KMS-11 (cell line): Measurements from ENCODE around the gene ZNF668.

ENCODE experiments used
- H2AFZ ChIP-seq: fragments of 200-600 bp; sonication (generic); 2 replicates; pipeline ENCODE4 v1.6.1; 2016; ENCODE audit warnings: antibody characterized with exemption, mixed run types, low read depth
- H3K27ac ChIP-seq: fragments of 200-600 bp; sonication (generic); 2 replicates; pipeline ENCODE4 v1.6.1; 2016; ENCODE audit warnings: mild to moderate bottlenecking, mixed run types
- H3K27me3 ChIP-seq: fragments of 200-600 bp; sonication (generic); 2 replicates; pipeline ENCODE4 v1.6.1; 2017; ENCODE audit warnings: mild to moderate bottlenecking, low read depth, mixed run types, moderate library complexity; ENCODE audit not compliant: insufficient read depth
- H3K36me3 ChIP-seq: fragments of 200-600 bp; sonication (generic); 2 replicates; pipeline ENCODE4 v1.6.1; 2017; ENCODE audit warnings: mild to moderate bottlenecking, mixed run types; ENCODE audit not compliant: insufficient read depth
- H3K4me1 ChIP-seq: fragments of 200-600 bp; sonication (generic); 2 replicates; pipeline ENCODE4 v1.6.1; 2016; ENCODE audit warnings: mild to moderate bottlenecking, low read depth, mixed run types; ENCODE audit not compliant: poor library complexity, severe bottlenecking
- H3K4me2 ChIP-seq: fragments of 200-600 bp; sonication (generic); 2 replicates; pipeline ENCODE4 v1.7.0; 2016; ENCODE audit warnings: mild to moderate bottlenecking, mixed run types
- H3K4me3 ChIP-seq: fragments of 200-600 bp; sonication (generic); IDR thresholded peaks from 2 replicates; pipeline ENCODE4 v1.6.1; 2017; ENCODE audit warnings: low read depth, low read length, mixed read lengths; ENCODE audit not compliant: insufficient read depth
- H3K79me2 ChIP-seq: fragments of 200-600 bp; sonication (generic); 2 replicates; pipeline ENCODE4 v1.6.1; 2016; ENCODE audit warnings: low read depth, mixed run types; ENCODE audit not compliant: insufficient read depth
- H3K9ac ChIP-seq: fragments of 200-600 bp; sonication (generic); 2 replicates; pipeline ENCODE4 v1.6.1; 2016; ENCODE audit warnings: mild to moderate bottlenecking, mixed run types
- H4K20me1 ChIP-seq: fragments of 200-600 bp; sonication (generic); 2 replicates; pipeline ENCODE4 v1.6.1; 2016; ENCODE audit warnings: mild to moderate bottlenecking, mixed run types; ENCODE audit not compliant: insufficient read depth
- TF ChIP-seq, protein P1 (sequence below): fragments of 200-600 bp; sonication (generic); conservative IDR thresholded peaks from 2 replicates; pipeline ENCODE4 v1.6.1; 2017; ENCODE audit warnings: low read depth, mild to moderate bottlenecking, antibody characterized with exemption, low read length, moderate library complexity, mixed read lengths

ZNF668 gene

GRCh38 chr16:31055613-31056012, 18.4 kb downstream of the ZNF668 start:
- Histone ChIP-seq H3K4me2 (no peak overlapping the region), H3K27me3 (no peaks in the 10 kb centered on the region), H3K27ac (no peak overlapping the region), H3K79me2 (no peaks in the 10 kb centered on the region), H3K4me3 (no peak overlapping the region), H3K36me3 (no peaks in the 10 kb centered on the region), H2AFZ (no peak overlapping the region), H3K4me1 (peaks cover 8% of the 10 kb centered on the region), H3K9ac (no peak overlapping the region), H4K20me1 (no peaks in the 10 kb centered on the region)
- TF ChIP-seq, protein P1, sequence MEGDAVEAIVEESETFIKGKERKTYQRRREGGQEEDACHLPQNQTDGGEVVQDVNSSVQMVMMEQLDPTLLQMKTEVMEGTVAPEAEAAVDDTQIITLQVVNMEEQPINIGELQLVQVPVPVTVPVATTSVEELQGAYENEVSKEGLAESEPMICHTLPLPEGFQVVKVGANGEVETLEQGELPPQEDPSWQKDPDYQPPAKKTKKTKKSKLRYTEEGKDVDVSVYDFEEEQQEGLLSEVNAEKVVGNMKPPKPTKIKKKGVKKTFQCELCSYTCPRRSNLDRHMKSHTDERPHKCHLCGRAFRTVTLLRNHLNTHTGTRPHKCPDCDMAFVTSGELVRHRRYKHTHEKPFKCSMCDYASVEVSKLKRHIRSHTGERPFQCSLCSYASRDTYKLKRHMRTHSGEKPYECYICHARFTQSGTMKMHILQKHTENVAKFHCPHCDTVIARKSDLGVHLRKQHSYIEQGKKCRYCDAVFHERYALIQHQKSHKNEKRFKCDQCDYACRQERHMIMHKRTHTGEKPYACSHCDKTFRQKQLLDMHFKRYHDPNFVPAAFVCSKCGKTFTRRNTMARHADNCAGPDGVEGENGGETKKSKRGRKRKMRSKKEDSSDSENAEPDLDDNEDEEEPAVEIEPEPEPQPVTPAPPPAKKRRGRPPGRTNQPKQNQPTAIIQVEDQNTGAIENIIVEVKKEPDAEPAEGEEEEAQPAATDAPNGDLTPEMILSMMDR, result no peak

DNA sequence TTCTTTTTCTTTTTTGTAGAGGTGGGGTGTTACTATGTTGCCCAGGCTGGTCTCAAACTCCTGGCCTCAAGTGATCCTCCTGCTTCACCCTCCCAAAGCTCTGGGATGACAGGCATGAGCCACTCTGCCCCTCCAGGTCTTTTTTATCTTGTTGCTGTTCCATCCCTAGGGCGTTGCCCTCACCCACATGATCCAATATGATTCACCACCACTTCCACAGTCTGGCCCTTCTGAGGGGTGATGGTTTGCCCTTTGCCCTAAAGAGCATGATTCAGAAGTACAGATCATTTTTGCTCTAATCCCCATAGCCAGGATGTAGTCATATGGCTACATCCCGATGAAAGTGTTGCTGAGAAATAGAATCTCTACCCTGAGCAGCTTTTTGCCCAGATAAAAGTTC, 21.9 kb downstream of the ZNF668 start:
- no peaks in the 10 kb centered on the region for H3K79me2 ChIP-seq
- no peaks in the 10 kb centered on the region for H3K27me3 ChIP-seq
- H4K20me1 ChIP-seq, result no peaks in the 10 kb centered on the region
- H3K27ac ChIP-seq, result no peak overlapping the region
- no peak overlapping the region for H3K4me3 ChIP-seq
- TF ChIP-seq, protein P1, result no peak
- peaks cover 8% of the 10 kb centered on the region for H3K4me1 ChIP-seq
- no peak overlapping the region for H3K9ac ChIP-seq
- no peak overlapping the region for H2AFZ ChIP-seq
- H3K4me2 ChIP-seq, result no peak overlapping the region
- H3K36me3 ChIP-seq, result no peaks in the 10 kb centered on the region

GRCh38 chr16:31050280-31051030, 23.6 kb downstream of the ZNF668 start:
- no peak overlapping the region for H3K4me2 ChIP-seq
- TF ChIP-seq, protein P1, result no peak
- H3K9ac ChIP-seq, result no peak overlapping the region

DNA sequence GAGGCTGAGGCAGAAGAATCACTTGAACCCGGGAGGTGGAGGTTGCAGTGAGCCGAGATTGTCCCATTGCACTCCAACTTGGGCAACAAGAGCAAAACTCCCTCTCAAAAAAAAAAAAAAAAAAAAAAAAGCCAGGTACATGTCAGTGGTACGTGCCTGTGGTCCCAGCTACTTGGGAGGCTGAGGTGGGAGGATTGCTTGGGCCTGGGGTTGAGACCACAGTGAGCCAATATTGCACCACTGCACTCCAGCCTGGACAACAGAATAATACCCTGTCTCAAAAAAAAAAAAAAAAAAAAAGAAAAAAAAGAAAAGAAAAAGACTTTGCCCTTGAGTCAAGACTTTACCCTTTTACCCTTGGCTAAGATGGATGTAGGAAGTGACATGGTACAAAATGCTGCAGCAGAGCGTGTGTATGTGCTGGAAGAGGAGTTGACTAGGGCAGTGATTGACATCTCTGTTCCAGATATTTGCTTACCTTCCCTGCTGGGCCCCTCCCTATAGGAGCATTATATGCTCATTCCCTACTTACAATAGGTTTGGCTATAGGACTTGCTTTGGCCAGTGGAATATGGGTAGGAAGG, 30.1 kb downstream of the ZNF668 start:
- no peaks in the 10 kb centered on the region for H3K36me3 ChIP-seq
- H3K4me3 ChIP-seq, result no peak overlapping the region
- no peak overlapping the region for H3K27ac ChIP-seq
- H3K4me2 ChIP-seq, result no peak overlapping the region
- no peaks in the 10 kb centered on the region for H4K20me1 ChIP-seq
- no peaks in the 10 kb centered on the region for H3K4me1 ChIP-seq
- TF ChIP-seq, protein P1, result no peak
- H3K27me3 ChIP-seq, result no peaks in the 10 kb centered on the region
- no peak overlapping the region for H2AFZ ChIP-seq
- H3K9ac ChIP-seq, result no peak overlapping the region
- H3K79me2 ChIP-seq, result no peaks in the 10 kb centered on the region

More at GRCh38 chr16:31050280-31051030, 23.6 kb downstream of the ZNF668 start:
- Histone ChIP-seq H3K27ac (no peak overlapping the region), H2AFZ (no peak overlapping the region), H3K4me3 (no peak overlapping the region), H4K20me1 (no peaks in the 10 kb centered on the region), H3K36me3 (no peaks in the 10 kb centered on the region), H3K79me2 (no peaks in the 10 kb centered on the region), H3K4me1 (peaks cover 8% of the 10 kb centered on the region), H3K27me3 (no peaks in the 10 kb centered on the region)
